WERI-Rb-1 (cell line): ENCODE results near the gene PRR14L.

Experiments
- DNase-seq: peaks from one replicate; pipeline ENCODE4 v3.0.0-alpha.2; 2020
- H3K27ac ChIP-seq: fragments of 250-450 bp; sonication (Bioruptor Pico); 2 replicates; pipeline ENCODE4 v1.5.1; 2020; ENCODE audit warnings: mild to moderate bottlenecking, moderate library complexity
- H3K27me3 ChIP-seq: fragments of 250-450 bp; sonication (Bioruptor Pico); 2 replicates; pipeline ENCODE4 v1.5.1; 2021; ENCODE audit warnings: mild to moderate bottlenecking, low read depth, moderate library complexity; ENCODE audit not compliant: insufficient read depth, severe bottlenecking
- H3K36me3 ChIP-seq: fragments of 250-450 bp; sonication (Bioruptor Pico); 2 replicates; pipeline ENCODE4 v1.5.1; 2020; ENCODE audit warnings: mild to moderate bottlenecking, moderate library complexity
- H3K4me3 ChIP-seq: 2 replicates; pipeline ENCODE4 v1.5.1; 2011; ENCODE audit warnings: low read depth, mild to moderate bottlenecking, control low read depth, low read length
- H3K9me3 ChIP-seq: fragments of 250-450 bp; sonication (Bioruptor Pico); 2 replicates; pipeline ENCODE4 v1.5.1; 2021; ENCODE audit warnings: mild to moderate bottlenecking, moderate library complexity; ENCODE audit not compliant: severe bottlenecking
- CTCF ChIP-seq: IDR thresholded peaks from 2 replicates; pipeline ENCODE4 v1.5.1; 2011; ENCODE audit warnings: low read depth, mild to moderate bottlenecking, control low read depth, inconsistent platforms, low read length

PRR14L gene

DNA sequence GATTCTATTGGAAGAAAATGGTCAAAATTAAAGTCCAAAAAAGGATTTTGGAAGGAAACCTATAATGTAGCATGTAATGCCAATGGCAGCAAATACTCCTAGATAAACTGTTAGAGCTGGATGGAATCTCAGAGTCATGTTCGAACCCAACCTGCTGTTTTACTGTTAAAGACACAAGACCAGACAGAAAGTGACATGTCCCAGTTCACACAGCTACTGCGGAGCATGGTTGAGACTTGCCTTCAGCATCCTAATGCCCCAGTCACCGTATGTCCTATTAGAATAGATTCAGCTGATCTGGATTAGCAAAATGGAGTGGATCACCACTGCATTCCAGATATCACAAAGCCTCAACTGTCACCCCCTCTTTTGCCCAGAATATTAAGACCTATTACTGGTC lies 102.9 kb downstream of the PRR14L start:
- no peaks in the 10 kb centered on the region for H3K9me3 ChIP-seq
- H3K4me3 ChIP-seq: no peak overlapping the region
- no peak overlapping the region for H3K27ac ChIP-seq
- no peak for TF ChIP-seq CTCF
- DNase-seq: no peak
- peaks cover 42% of the 10 kb centered on the region for H3K36me3 ChIP-seq
- no peaks in the 10 kb centered on the region for H3K27me3 ChIP-seq

DNA sequence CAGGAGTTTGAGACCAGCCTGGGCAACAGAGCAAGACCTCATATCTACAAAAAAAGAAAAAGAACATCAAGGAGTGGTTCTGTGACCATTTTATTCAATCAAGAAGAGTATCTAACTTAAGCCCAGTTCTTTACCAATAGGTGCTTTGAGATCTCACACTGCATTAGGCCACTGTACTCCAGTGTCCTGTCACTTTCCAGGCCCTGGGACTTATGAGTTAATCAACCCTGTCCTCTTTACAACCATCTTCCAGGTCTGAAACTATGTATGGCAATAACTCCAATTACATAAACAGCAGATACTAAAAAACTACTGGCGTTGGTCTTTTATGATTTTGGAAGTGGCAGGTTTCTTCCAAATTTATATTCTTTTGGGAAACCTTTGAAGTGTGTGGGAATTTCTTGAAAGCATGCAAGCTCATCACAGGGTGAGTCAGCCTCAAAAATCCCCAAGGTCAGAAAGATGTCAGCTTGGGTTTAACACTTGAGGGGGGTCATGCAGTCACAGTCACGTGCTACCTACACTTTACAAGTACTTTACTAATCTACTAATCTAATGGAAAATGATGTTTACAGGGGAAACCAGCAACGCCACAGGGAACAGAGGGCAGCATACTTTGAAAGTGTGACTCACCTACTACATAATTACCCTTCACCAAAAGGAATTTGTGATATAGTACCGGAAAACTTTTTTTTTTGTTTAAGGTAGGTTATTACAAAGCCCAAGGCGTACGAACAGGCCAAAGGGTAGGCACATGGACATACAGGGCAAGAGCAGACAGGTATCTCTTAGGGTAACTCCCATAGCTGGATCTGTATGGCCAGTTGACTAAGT lies 103.5 kb downstream of the PRR14L start:
- Histone ChIP-seq H3K9me3 (no peaks in the 10 kb centered on the region), H3K36me3 (peaks cover 43% of the 10 kb centered on the region), H3K27ac (no peak overlapping the region), H3K4me3 (no peak overlapping the region), H3K27me3 (no peaks in the 10 kb centered on the region)
- TF ChIP-seq CTCF: no peak
- DNase-seq: no peak

DNA sequence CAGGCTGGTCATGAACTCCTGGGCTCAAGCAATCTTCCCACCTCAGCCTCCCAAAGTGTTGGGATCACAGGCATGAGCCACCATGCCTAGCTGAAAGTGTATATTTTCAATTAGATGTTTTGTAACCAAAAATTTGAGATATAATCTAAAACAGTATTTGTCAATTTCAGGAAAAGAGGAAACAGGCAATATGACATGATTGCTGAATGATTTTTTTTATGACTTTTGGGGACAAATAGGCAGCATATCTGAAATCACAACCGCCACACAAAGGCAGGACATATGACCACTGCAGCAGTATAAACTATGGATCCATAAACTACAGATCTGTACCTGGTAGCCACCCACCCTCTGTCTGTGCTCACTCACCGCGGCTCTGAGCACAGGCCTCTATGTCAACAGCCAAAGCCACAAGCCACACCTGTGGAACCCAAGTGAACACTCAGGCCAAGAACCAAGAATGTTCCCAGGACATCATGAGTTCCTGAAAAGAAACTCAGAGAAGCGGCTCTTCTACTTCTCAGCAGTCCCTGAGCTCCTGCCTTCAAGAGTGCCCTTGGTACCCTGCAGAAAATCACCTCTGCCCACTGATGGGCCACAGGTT lies 110.4 kb downstream of the PRR14L start:
- Histone ChIP-seq H3K4me3 (no peak overlapping the region), H3K27ac (no peak overlapping the region), H3K9me3 (no peaks in the 10 kb centered on the region), H3K36me3 (peaks cover 6% of the 10 kb centered on the region), H3K27me3 (no peaks in the 10 kb centered on the region)
- no peak for TF ChIP-seq CTCF
- DNase-seq: no peak

- Histone ChIP-seq H3K4me3 (no peak overlapping the region), H3K9me3 (no peaks in the 10 kb centered on the region), H3K27me3 (no peaks in the 10 kb centered on the region), H3K36me3 (peaks cover 5% of the 10 kb centered on the region), H3K27ac (no peak overlapping the region)
- DNase-seq: no peak
- TF ChIP-seq CTCF: no peak
These were observed 111.9 kb downstream of the PRR14L start for GRCh38 chr22:31637891-31638618.

- Histone ChIP-seq H3K36me3 (peaks cover 7% of the 10 kb centered on the region), H3K27me3 (no peaks in the 10 kb centered on the region), H3K9me3 (no peaks in the 10 kb centered on the region), H3K27ac (no peak overlapping the region), H3K4me3 (no peak overlapping the region)
- no peak for DNase-seq
- TF ChIP-seq CTCF: 0 out of 2 replicates have a peak, but pooled peaks have one; percentile 2
These were observed 112.5 kb downstream of the PRR14L start for GRCh38 chr22:31637447-31637890.
